ENCODE data around the gene CCDC200.
"Not testable (repeated sequence)": the region's sequence is repeated elsewhere in the genome, so short reads cannot be mapped to it uniquely, and the experiment has no call there.

Gene CCDC200

DNA sequence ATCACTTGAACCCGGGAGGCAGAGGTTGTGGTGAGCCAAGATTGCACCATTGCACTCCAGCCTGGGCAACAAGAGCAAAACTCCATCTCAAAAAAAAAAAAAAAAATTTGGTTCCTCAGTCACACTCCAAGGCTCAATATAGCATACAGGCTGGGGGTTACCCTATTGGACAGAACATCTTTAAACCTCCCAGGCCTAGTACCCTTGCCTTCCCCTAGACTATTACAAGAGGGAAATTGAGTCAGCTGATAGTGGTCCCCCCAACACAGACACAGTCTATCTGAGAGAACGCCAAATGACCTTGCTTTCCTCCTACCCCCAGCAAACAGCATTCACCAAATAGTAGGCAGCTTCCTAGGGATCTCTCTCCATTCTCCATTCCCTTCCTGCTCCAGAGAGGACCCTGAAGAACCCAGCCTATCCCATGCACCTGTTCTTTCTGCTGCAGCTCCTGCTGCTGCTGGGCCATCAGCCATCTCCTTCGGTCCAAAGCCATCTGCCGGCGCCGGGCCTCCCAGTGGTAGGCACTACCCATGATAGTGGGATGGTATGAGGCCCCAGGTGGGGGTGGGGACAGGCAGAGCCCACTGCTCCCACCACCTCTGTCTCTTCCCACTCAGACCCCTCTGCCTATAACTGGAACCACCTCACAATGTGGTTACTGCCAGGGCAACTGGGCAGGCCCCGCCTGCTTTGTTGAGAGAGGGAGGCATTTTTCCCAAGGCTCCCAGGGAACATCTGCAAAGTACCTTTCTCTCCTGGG lies at the start of gene CCDC200:
CCDC200 (minus strand) TSS at position 604 of the 763 bp plus-strand sequence; CDS start at position 535, 69 bp downstream.
- DNase-seq: not testable (repeated sequence)

GRCh38 chr17:43272914-43273313 lies 44.5 kb upstream of the CCDC200 start:
- not testable (repeated sequence) for DNase-seq

- DNase-seq: not testable (repeated sequence)
Observed at GRCh38 chr17:43272483-43272882, 44.1 kb upstream of the CCDC200 start.

- DNase-seq: not testable (repeated sequence)
Observed at GRCh38 chr17:43270552-43271504, 42.4 kb upstream of the CCDC200 start.

GRCh38 chr17:43246456-43246855 lies 18.0 kb upstream of the CCDC200 start:
- not testable (repeated sequence) for DNase-seq

GRCh38 chr17:43240596-43241352 lies 12.4 kb upstream of the CCDC200 start:
- not testable (repeated sequence) for DNase-seq

DNA sequence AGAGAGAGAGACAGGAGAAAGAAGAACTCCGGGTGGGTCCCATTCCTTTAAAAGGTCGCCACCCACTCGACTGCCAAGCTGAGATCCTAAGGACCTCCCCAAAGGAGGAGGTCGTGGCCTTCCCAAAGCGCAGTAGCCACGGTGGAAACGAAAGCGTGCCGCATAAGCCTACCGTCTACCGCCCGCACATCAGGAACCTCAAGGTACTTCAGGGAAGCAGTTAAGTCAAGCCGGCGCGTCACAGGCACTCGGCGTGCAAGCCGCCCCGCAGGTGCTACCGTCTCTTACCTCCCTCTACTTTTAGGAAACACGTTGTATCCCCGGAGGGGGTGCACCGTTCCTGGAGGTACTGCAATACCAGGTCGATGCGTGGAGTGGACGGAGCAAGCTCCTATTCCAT lies 11.2 kb upstream of the CCDC200 start:
- DNase-seq: not testable (repeated sequence)

DNA sequence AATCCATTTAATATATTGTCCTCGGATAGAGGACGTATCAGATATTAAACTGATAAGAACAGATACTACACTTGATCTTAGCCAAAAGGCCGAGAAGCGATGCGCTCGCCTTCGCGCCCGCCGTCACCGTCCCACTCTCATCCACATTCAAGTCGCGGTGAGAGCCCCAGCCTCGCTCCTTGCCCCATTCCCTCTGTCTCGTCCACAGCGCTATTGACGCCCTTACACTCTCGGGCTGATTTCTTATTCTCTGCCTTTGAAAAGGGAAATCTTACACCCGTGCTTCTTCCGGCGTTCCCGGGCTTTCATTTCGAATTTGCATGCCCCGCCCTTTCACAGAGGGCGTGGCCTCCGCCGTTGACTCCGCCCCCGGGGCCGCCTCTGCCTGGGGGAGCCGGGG lies 5.5 kb upstream of the CCDC200 start, which contains the start of gene RNU2-1:
RNU2-1 (minus strand) TSS at position 101 of the 400 bp plus-strand sequence.
- not testable (repeated sequence) for DNase-seq

GRCh38 chr17:43233263-43233662 lies 4.8 kb upstream of the CCDC200 start:
- not testable (repeated sequence) for DNase-seq

DNA sequence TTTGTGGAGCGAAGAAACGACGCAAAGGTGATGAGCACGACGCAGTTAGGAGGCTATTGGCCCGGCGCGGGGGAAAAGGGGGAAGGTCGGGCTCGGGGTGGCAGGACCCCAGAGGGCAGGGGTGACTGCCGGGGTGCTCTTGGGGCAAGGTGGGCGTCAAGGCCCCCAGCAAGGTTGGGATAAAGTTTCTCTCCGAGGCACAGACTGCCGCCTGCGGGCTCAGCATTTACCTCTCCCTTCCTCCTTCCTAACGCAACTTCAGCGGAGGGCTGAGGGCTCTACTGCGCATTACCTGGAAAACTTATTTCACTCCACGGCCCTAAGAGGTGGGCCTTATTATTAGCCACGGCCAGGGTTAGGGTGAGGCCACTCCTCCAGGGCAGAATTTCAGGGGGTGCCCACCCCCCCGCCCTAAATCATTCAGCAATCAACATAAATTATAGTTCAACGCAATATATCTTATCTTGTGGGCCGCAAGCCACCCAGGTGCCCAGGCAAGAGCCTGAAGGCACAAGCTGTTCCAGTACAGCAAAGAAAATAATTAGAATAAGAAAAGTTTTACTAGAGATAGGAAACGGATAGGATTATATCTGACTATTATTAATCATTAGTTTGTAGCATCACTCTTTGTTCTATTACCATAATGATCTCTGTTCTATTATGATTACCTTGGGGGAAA lies 3.7 kb upstream of the CCDC200 start:
- DNase-seq: not testable (repeated sequence)

DNA sequence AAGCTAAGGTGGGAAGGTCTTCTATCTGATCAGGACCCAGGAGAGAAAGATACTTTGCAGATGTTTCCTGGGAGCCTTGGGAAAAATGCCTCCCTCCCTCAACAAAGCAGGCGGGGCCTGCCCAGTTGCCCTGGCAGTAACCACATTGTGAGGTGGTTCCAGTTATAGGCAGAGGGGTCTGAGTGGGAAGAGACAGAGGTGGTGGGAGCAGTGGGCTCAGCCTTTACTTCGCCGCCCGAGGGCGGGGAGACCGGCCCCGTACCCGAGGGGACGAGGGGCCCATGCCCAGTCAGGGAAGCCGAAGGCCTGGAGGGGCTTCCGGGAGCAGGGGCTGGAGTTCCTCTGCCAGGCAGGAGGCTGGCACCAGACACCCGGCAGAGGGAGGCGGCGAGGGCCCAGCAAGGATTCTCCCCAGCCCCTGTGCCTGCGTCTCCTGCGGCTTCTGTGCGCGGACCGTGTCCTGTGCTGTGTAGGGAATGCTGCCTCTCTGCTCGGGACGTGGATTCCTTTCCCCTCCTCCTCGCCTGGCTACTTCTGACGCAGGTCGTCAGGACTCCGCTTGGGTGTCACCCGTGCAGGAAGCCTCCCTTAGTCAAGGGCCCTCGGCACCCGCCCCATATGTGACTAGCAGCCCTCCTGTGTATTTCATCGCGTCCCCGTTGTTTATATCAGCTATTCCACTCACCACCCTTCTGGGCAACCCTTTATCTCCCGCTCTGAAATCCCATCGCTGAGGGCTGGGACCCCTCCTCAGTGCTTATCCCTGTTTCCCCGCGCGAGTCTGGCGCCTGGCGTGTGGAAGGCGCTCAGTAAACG lies 3.0 kb upstream of the CCDC200 start:
- DNase-seq: not testable (repeated sequence)

DNA sequence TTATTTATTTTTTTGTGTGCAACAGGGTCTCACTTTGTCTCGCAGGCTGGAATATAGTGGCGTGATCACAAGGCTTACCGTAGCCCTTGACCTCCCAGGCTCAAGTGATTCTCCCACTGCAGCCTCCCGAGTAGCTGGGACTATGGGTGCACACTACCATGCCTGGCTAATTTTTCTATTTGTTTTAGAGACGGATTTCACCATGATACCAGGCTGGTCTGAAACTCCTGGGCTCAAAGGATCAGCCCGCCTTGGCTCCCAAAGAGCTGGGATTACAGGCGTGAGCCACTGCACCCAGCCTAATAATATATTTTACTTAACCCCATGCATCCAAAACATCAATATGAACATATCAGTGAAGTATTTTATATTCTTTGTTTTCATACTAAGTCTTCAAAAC lies 2.0 kb downstream of the CCDC200 start:
- no peak for DNase-seq

DNA sequence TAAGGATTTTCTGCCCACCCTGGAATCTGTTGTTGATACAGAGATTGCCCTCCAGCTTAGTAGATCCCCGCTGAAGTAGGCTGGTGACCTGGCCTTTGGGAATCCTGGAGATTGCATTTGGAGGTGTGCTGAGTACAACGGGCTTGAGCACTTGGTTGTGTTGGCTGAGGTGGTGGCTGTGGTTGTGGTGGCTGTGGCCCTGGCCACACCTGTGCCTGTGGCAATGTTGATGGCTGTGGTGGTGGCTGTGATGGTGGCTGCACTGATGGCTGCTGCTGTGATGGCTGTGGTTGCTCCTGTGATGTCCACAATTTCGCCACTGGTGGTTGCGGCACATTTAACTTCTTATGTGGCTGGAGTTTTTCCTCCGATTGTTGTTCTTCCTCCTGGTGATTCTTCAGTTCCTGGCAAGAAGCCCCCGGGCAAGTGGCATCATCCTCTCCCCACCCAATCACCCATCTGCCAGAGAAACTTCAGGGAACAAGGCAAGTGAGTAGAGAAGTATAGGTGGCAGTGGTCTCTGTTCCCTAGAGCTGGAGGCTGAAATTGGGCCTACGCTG lies 4.2 kb downstream of the CCDC200 start:
- no peak for DNase-seq

GRCh38 chr17:43220511-43221125 lies 7.8 kb downstream of the CCDC200 start:
- DNase-seq: no peak

DNA sequence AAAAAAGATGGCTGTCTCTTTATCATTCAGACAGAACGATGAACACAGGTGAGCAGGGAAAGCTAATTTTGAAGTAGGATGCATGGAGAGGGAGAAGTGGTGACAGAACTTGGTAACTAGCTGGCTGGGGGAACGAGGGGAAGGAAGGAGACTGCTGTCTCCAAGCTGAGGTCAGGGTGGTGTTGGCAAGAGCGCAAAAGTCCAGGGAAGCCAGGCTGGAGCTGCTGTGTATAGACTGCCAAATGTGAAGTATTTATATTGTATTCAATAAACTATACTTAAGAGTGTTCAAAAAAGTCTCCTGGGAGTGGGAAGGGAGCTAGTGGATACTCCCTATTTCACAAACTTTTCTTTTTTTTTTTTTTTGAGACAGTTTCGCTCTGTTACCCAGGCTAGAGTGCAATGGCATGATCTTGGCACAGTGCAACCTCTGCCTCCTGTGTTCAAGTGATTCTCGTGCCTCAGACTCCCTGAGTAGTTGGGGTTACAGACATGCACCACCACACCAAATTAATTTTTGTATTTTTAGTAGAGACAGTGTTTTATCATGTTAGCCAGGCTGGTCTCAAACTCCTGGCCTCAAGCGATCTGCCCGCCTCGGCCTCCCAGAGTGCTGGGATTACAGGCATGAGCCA lies 8.6 kb downstream of the CCDC200 start:
- no peak for DNase-seq

GRCh38 chr17:43219001-43219400 lies 9.4 kb downstream of the CCDC200 start:
- DNase-seq: no peak

GRCh38 chr17:43217614-43218087 lies 10.8 kb downstream of the CCDC200 start:
- no peak for DNase-seq

GRCh38 chr17:43216762-43217613 lies 11.4 kb downstream of the CCDC200 start:
- DNase-seq: no peak

DNA sequence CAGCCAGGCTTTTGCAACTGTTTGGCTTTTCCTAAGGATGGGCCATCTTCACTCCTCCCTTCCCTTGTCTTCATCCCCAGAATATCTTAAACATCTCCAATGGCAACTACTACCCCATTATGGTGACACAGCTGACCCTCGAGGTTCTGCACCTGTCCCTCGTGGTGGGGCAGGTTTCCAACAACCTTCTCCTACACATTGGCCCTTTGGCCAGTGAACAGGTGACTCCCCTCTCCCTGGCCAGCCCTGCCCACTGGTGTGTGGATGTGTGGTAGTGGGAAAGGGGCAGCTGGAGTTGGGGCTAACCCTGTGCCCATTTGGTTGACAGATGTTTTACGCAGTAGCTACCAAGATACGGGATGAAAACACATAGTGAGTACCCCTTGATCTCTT lies 12.1 kb downstream of the CCDC200 start:
- DNase-seq: no peak

All from NCI-H2107 (cell line).